Neural cell (in vitro differentiated cells): Measurements from ENCODE around the gene CDC34. TPM values are rescaled to one million over a fixed set of nuclear protein-coding genes. Genes with fewer than 3 reads are reported as not detected.

Experiments used
- H2AFZ ChIP-seq: fragments of 200-600, 300-800 bp; sonication (generic), shearing (Covaris generic); 2 replicates; pipeline ENCODE4 v1.6.0; 2014; ENCODE audit warnings: low read depth, mild to moderate bottlenecking, antibody characterized with exemption, low read length, moderate library complexity
- H3F3A ChIP-seq: fragments of 200-600 bp; shearing (Covaris generic); 2 replicates; pipeline ENCODE4 v1.6.1; 2016; ENCODE audit warnings: mild to moderate bottlenecking, moderate library complexity, mixed read lengths, antibody characterized with exemption, low read length; ENCODE audit not compliant: insufficient read depth, poor library complexity, severe bottlenecking
- H3K27ac ChIP-seq: fragments of 200-600, 300-800 bp; sonication (generic), shearing (Covaris generic); 2 replicates; pipeline ENCODE4 v1.5.1; 2014; ENCODE audit warnings: mild to moderate bottlenecking, low read length, moderate library complexity
- H3K27me3 ChIP-seq: fragments of 300-800, 200-600 bp; sonication (generic), shearing (Covaris generic); 2 replicates; pipeline ENCODE4 v1.6.0; 2014; ENCODE audit warnings: mild to moderate bottlenecking, low read depth, low read length, moderate library complexity; ENCODE audit not compliant: insufficient read depth
- H3K36me3 ChIP-seq: fragments of 300-800, 200-600 bp; sonication (generic), shearing (Covaris generic); 2 replicates; pipeline ENCODE4 v1.5.1; 2014; ENCODE audit warnings: mild to moderate bottlenecking, antibody characterized with exemption, low read length, moderate library complexity; ENCODE audit not compliant: insufficient read depth
- H3K4me2 ChIP-seq: fragments of 300-800, 200-600 bp; sonication (generic), shearing (Covaris generic); 2 replicates; pipeline ENCODE4 v1.6.0; 2014; ENCODE audit warnings: mild to moderate bottlenecking, low read length
- H3K4me3 ChIP-seq: fragments of 300-800, 200-600 bp; sonication (generic), shearing (Covaris generic); 2 replicates; pipeline ENCODE4 v1.5.1; 2014; ENCODE audit warnings: mild to moderate bottlenecking, low read length, moderate library complexity
- H3K79me2 ChIP-seq: fragments of 200-600 bp; shearing (Covaris generic); replicated peaks from 2 replicates; pipeline ENCODE4 v1.6.0; 2014; ENCODE audit warnings: mild to moderate bottlenecking, low read length, moderate library complexity; ENCODE audit not compliant: insufficient read depth
- H3K9ac ChIP-seq: fragments of 300-800, 200-600 bp; sonication (generic), shearing (Covaris generic); 2 replicates; pipeline ENCODE4 v1.6.1; 2016; ENCODE audit warnings: mild to moderate bottlenecking, low read length, mixed read lengths
- H3K9me2 ChIP-seq: fragments of 200-600 bp; shearing (Covaris generic); 2 replicates; pipeline ENCODE4 v1.6.1; 2016; ENCODE audit warnings: mild to moderate bottlenecking, low read length, mixed read lengths; ENCODE audit not compliant: insufficient read depth
- H3K9me3 ChIP-seq: fragments of 200-600, 300-800 bp; sonication (generic), shearing (Covaris generic); 2 replicates; pipeline ENCODE4 v1.6.1; 2016; ENCODE audit warnings: mild to moderate bottlenecking, mixed run types, low read length, moderate library complexity, mixed read lengths
- H4K20me1 ChIP-seq: fragments of 200-600 bp; shearing (Covaris generic); 2 replicates; pipeline ENCODE4 v1.6.1; 2016; ENCODE audit warnings: mild to moderate bottlenecking, mixed run types; ENCODE audit not compliant: insufficient read depth
- EP300 ChIP-seq: fragments of 450-650 bp; conservative IDR thresholded peaks from 2 replicates; pipeline ENCODE4 v1.6.1; 2014; ENCODE audit warnings: antibody characterized with exemption, mild to moderate bottlenecking, moderate library complexity; ENCODE audit not compliant: poor library complexity, severe bottlenecking
- EZH2 ChIP-seq: fragments of 200-600, 300-800 bp; shearing (Covaris generic), sonication (generic); IDR thresholded peaks from 2 replicates; pipeline ENCODE4 v1.6.1; 2014; ENCODE audit warnings: antibody characterized with exemption, low read length, borderline replicate concordance, mild to moderate bottlenecking; ENCODE audit not compliant: insufficient read depth, poor library complexity, severe bottlenecking
- RAD21 ChIP-seq: fragments of 450-650 bp; conservative IDR thresholded peaks from 2 replicates; pipeline ENCODE4 v1.6.1; 2014; ENCODE audit warnings: antibody characterized with exemption, mild to moderate bottlenecking, moderate library complexity
- SMC3 ChIP-seq: fragments of 450-650 bp; conservative IDR thresholded peaks from 2 replicates; pipeline ENCODE4 v1.6.1; 2014; ENCODE audit warnings: antibody characterized with exemption, mild to moderate bottlenecking, moderate library complexity; ENCODE audit not compliant: poor library complexity
- polyA plus RNA-seq: library from polyadenylated mRNA; depleted of rRNA; stranded (reverse); fragments of >200 nt; gene quantifications from 2 replicates; pipeline ENCODE4 v1.2.3, GENCODE V29; 2014
- TF ChIP-seq, protein P1 (sequence below): fragments of 450-650 bp; IDR thresholded peaks from 2 replicates; pipeline ENCODE4 v1.5.1; 2014; ENCODE audit warnings: antibody characterized with exemption, mild to moderate bottlenecking, moderate library complexity; ENCODE audit not compliant: poor library complexity, severe bottlenecking
- TF ChIP-seq, protein P2 (sequence below): IDR thresholded peaks from 2 replicates; pipeline ENCODE4 v1.6.1; 2012; ENCODE audit warnings: borderline replicate concordance

Gene CDC34
- polyA plus RNA-seq, 1 donor from 2014 or later = 155 TPM

DNA sequence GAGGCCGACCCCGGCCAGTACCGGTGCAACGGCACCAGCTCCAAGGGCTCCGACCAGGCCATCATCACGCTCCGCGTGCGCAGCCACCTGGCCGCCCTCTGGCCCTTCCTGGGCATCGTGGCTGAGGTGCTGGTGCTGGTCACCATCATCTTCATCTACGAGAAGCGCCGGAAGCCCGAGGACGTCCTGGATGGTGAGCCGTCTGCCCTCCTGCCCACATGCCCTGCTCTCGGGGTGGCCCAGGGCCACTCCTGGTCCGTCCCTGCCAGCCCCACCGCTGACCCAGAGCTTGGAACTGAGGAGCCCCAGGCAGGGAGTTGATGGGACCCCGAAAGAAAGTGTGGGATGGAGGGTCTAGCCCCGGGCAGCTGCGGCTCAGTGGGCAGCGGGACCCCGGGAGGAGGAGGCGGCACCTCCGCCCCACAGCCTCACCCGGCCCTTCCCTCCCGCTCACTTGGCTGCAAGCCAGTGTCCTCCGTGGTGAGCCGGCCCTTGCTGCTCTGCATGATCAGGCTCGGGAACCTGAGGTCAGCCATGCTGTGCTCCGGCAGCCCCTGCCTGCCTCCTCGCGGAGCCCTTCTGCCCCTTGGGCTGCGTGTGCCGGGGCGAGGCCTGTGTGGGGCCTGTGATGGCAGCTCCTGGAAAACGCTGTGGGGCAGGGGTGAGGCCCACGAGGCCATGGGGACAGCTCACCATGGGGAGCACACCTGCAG lies 50.0 kb downstream of the CDC34 start:
- H4K20me1 ChIP-seq = no peaks in the 10 kb centered on the region
- peaks cover 17% of the 10 kb centered on the region for H3K79me2 ChIP-seq
- no peak overlapping the region for H3K4me3 ChIP-seq
- no peak overlapping the region for H3K27ac ChIP-seq
- H3K9me3 ChIP-seq = no peaks in the 10 kb centered on the region
- TF ChIP-seq RAD21 (no peak), EZH2 (no peak)
- TF ChIP-seq, protein P1, sequence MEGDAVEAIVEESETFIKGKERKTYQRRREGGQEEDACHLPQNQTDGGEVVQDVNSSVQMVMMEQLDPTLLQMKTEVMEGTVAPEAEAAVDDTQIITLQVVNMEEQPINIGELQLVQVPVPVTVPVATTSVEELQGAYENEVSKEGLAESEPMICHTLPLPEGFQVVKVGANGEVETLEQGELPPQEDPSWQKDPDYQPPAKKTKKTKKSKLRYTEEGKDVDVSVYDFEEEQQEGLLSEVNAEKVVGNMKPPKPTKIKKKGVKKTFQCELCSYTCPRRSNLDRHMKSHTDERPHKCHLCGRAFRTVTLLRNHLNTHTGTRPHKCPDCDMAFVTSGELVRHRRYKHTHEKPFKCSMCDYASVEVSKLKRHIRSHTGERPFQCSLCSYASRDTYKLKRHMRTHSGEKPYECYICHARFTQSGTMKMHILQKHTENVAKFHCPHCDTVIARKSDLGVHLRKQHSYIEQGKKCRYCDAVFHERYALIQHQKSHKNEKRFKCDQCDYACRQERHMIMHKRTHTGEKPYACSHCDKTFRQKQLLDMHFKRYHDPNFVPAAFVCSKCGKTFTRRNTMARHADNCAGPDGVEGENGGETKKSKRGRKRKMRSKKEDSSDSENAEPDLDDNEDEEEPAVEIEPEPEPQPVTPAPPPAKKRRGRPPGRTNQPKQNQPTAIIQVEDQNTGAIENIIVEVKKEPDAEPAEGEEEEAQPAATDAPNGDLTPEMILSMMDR = no peak
- TF ChIP-seq, protein P2, sequence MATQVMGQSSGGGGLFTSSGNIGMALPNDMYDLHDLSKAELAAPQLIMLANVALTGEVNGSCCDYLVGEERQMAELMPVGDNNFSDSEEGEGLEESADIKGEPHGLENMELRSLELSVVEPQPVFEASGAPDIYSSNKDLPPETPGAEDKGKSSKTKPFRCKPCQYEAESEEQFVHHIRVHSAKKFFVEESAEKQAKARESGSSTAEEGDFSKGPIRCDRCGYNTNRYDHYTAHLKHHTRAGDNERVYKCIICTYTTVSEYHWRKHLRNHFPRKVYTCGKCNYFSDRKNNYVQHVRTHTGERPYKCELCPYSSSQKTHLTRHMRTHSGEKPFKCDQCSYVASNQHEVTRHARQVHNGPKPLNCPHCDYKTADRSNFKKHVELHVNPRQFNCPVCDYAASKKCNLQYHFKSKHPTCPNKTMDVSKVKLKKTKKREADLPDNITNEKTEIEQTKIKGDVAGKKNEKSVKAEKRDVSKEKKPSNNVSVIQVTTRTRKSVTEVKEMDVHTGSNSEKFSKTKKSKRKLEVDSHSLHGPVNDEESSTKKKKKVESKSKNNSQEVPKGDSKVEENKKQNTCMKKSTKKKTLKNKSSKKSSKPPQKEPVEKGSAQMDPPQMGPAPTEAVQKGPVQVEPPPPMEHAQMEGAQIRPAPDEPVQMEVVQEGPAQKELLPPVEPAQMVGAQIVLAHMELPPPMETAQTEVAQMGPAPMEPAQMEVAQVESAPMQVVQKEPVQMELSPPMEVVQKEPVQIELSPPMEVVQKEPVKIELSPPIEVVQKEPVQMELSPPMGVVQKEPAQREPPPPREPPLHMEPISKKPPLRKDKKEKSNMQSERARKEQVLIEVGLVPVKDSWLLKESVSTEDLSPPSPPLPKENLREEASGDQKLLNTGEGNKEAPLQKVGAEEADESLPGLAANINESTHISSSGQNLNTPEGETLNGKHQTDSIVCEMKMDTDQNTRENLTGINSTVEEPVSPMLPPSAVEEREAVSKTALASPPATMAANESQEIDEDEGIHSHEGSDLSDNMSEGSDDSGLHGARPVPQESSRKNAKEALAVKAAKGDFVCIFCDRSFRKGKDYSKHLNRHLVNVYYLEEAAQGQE = no peak
- H3F3A ChIP-seq = no peaks in the 10 kb centered on the region
- no peaks in the 10 kb centered on the region for H3K9me2 ChIP-seq
- H3K4me2 ChIP-seq = no peak overlapping the region
- no peaks in the 10 kb centered on the region for H3K27me3 ChIP-seq
- no peak overlapping the region for H3K9ac ChIP-seq
- no peak overlapping the region for H2AFZ ChIP-seq
- peaks cover 6% of the 10 kb centered on the region for H3K36me3 ChIP-seq

DNA sequence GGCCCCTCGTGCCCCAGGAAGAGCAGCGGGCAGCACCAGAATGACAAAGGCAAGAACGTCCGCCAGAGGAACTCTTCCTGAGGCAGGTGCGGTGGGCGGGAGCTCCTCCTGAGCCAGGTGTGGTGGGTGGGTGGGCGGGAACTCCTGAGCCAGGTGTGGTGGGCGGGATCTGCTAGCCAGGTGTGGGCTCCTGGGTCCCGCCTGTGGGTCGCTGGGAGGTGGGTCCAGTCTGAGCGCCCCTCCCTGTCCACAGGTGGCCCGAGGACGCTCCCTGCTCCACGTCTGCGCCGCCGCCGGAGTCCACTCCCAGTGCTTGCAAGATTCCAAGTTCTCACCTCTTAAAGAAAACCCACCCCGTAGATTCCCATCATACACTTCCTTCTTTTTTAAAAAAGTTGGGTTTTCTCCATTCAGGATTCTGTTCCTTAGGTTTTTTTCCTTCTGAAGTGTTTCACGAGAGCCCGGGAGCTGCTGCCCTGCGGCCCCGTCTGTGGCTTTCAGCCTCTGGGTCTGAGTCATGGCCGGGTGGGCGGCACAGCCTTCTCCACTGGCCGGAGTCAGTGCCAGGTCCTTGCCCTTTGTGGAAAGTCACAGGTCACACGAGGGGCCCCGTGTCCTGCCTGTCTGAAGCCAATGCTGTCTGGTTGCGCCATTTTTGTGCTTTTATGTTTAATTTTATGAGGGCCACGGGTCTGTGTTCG lies 51.1 kb downstream of the CDC34 start:
- peaks cover 6% of the 10 kb centered on the region for H3K36me3 ChIP-seq
- H4K20me1 ChIP-seq = no peaks in the 10 kb centered on the region
- H2AFZ ChIP-seq = no peak overlapping the region
- TF ChIP-seq EZH2 (no peak), SMC3 (no peak), EP300 (no peak)
- H3K9me3 ChIP-seq = no peaks in the 10 kb centered on the region
- H3F3A ChIP-seq = no peaks in the 10 kb centered on the region
- peaks cover 7% of the 10 kb centered on the region for H3K79me2 ChIP-seq
- no peak overlapping the region for H3K27ac ChIP-seq
- H3K9ac ChIP-seq = no peak overlapping the region
- H3K27me3 ChIP-seq = no peaks in the 10 kb centered on the region
- H3K4me3 ChIP-seq = no peak overlapping the region
- H3K4me2 ChIP-seq = no peak overlapping the region
- no peaks in the 10 kb centered on the region for H3K9me2 ChIP-seq
